AG09319 (cell line): Measurements from ENCODE around the gene HECTD4.

ENCODE experiments used
- DNase-seq: peaks from one replicate; pipeline ENCODE4 v3.0.0-alpha.2; 2010; ENCODE audit warnings: low read depth; ENCODE audit errors: extremely low read depth
- TF ChIP-seq, protein P1 (sequence below): IDR thresholded peaks from 2 replicates; pipeline ENCODE4 v1.5.1; 2011; ENCODE audit warnings: low read depth, mild to moderate bottlenecking, inconsistent platforms, low read length, moderate library complexity

HECTD4 gene

DNA sequence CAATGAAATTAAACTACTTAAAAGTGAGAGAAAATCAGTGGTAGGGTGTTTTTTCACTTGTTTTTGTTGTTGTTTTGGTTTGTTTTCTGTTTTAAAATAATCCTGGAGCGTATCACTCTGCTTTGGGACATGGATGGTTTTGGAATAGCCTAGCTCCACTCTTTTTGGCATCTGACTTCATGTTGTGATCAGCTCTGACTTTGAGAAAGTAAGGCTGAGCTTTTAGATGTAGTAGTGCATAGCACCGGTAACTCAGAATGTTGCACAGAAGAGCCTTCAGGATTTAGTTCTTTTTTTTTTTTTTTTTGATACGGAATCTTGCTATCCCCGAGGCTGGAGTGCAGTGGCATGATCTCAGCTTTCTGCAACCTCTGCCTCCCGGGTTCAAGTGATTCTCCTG lies 248.8 kb downstream of the HECTD4 start:
- TF ChIP-seq, protein P1, sequence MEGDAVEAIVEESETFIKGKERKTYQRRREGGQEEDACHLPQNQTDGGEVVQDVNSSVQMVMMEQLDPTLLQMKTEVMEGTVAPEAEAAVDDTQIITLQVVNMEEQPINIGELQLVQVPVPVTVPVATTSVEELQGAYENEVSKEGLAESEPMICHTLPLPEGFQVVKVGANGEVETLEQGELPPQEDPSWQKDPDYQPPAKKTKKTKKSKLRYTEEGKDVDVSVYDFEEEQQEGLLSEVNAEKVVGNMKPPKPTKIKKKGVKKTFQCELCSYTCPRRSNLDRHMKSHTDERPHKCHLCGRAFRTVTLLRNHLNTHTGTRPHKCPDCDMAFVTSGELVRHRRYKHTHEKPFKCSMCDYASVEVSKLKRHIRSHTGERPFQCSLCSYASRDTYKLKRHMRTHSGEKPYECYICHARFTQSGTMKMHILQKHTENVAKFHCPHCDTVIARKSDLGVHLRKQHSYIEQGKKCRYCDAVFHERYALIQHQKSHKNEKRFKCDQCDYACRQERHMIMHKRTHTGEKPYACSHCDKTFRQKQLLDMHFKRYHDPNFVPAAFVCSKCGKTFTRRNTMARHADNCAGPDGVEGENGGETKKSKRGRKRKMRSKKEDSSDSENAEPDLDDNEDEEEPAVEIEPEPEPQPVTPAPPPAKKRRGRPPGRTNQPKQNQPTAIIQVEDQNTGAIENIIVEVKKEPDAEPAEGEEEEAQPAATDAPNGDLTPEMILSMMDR = no peak
- no peak for DNase-seq

GRCh38 chr12:112131686-112132085 lies 250.5 kb downstream of the HECTD4 start:
- DNase-seq = no peak
- TF ChIP-seq, protein P1 = no peak

DNA sequence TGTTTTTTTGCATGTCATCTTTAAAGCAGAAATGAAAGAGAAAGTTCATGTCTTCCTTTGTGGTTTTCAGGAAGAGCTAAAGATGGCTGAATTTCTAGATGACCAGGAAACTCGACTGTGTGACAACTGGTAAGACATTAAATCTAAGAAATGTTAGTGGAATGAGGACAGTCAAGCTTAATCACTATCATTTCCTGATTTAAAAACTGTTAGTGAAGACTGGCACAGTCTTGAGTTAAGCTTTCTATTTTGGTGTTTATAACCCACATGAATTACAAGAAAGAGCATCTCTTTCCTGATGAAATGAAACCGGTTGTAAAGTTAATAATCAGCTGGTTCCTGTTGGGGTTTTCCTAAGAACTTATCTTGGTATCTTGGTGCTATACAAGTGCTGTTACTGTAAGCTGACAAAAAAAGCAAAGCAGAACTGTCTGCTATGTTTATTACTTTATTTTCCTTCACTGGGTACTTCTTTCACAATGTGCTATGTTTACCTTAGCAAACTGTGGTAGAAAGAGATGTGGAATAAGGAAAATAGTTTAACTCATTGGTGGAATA lies 251.7 kb downstream of the HECTD4 start:
- no peak for DNase-seq
- TF ChIP-seq, protein P1 = no peak

DNA sequence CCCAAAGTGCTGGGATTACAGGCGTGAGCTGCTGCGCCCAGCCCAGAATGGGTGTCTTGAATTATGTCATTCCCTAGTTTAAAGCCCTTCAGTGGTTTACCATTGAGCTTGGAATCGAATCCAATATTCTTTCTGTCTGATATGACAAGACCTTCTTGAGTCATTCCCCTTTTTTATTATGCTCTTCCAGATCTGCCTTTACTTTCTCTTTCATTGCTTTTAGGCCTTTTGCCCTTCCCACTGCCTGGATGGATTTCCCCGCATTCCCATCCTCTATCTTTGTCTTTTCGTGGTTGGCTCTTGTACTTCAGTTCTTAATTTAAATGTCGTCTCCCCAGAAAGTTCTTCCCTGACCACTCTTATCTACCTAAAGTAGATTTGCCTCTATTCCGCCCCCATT lies 255.3 kb downstream of the HECTD4 start:
- TF ChIP-seq, protein P1 = no peak
- DNase-seq = no peak

DNA sequence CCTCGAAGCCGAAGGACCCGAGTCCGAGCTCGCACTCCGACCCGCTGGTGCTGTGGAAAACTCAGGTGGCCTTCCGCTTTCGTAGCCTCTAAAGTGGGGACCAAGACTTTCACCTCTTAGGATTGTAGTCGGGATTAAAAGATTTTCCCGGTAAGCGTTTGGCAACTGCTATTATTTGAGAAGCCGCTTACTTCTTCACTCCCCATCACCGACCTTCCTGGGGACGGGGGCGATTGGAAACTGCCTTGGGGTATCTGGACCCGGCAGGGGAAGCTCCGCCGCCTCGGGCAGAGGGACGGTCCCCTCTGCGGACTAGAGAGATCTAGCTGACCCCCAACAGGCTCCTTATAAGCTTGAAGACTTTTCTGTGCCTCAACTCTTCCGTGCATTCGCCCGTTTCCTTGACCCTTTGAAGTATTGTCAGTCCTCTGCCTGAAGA lies 256.2 kb downstream of the HECTD4 start:
- TF ChIP-seq, protein P1 = no peak
- DNase-seq = no peak

DNA sequence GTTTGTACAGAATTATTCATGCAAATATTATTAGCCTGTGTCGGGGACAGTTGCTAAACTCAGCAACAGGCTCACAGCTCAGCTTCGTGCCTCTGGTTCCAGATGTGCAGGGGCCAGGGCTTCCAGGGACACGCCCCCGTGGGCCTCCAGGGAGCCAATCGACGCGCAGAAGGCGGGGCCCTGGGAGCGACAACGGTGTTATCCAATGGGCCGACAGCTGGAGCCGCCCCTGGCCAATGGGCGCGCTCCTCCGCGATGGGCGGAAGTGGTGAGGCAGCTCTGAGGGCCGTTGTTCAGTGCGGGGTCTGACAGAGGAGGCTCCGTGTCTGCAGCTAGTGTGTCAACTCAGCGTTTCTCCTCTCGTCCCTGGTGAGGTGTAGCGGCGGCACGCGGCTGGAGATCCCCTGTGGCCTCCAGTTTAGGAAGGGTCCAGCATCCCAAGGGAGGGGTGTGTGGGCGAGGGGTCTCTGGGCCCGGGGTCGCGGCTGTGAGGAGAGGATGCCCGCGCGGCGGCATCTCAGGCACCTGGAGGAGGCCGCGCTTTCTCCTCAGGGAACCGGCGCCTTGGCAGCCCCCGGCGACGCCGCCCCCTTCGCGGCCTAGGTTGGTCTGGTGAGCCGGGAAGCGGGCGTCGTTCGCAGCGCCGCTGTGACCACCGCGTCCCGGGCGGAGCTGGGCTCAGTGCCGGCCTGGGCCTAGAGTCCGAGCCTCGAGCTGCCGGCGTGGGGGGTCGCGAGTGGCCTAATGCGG lies 256.8 kb downstream of the HECTD4 start, which contains the start of gene TRAFD1:
Gene TRAFD1, plus strand, starts transcription at position 311 of the 750 bp plus-strand sequence. CDS start 4,963 bp downstream, outside the sequence.
- DNase-seq = peak; percentile 91
- TF ChIP-seq, protein P1 = no peak

GRCh38 chr12:112124918-112125249 lies 257.3 kb downstream of the HECTD4 start:
- DNase-seq = no peak
- TF ChIP-seq, protein P1 = no peak
